Activated CD4-positive, alpha-beta T cell treated with anti-CD3 and anti-CD28 coated beads for 48 hours (primary cell): Measurements from ENCODE around the gene ZNF384.

Source experiments
- DNase-seq: peaks from one replicate; pipeline ENCODE4 v3.0.0-alpha.2; 2020

The ZNF384 gene

DNA sequence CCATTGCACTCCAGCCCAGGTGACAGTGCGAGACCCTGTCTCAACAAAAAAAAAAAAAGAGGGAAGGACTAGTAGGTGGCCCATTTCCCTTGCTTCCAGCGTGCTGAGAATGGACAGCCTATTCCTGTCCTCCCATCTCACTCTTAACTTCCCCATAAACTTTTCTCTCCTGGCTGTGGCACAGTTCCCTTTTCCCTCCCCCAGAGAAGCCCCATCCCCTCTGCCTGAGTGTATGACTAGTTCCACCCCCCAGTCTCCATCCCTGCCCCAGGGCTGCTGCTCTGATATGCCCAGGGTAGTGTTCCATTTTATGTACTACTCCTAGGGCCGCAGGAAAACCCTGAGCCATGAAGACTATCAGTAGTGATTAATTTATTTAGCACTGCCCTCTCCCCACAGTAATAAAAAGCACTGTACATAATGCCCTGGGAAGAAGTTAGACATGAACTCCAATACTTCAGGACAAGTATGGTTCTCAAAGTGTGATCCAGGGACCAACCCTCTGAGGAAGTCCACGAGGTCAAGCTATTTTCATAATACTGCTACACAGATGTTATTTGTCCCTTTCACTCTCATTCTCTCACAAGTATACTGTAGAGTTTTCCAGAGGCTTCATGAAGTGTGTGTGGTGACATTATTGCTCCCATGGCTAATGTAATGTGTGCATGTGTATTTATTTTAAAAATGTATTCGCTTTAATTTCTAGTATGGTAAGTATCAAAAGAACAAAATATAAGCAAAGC is 70.5 kb downstream of the ZNF384 start:
- no peak for DNase-seq
